ENCODE results near the gene EIF4G2.

Gene EIF4G2

GRCh38 chr11:10758957-10759356 lies 49.8 kb downstream of the EIF4G2 start:
- POLR2A ChIA-PET = interaction anchor here (0.8 kb wide), 1 partner anchor 8 kb away, joined by 4 read pairs; the partner anchor contains the start of gene CTR9

GRCh38 chr11:10752486-10752885 lies 56.2 kb downstream of the EIF4G2 start:
- no peak for DNase-seq (ENCODE audit: extremely low spot score)
- POLR2A ChIA-PET = interaction anchor here (1.9 kb wide), 1 partner anchor 57 kb away, joined by 12 read pairs; the partner anchor contains the start of gene EIF4G2
- TF ChIP-seq L3MBTL2 (conservative IDR thresholded peaks at IDR 0.05) (no peak), CTBP1 (IDR thresholded peaks at IDR 0.05; ENCODE audit: borderline replicate concordance) (no peak), FOXA1 (IDR thresholded peaks at IDR 0.05) (no peak), LEF1 (IDR thresholded peaks at IDR 0.05; ENCODE audit: borderline replicate concordance) (no peak), HDGF (IDR thresholded peaks at IDR 0.05; ENCODE audit: borderline replicate concordance) (no peak), NFRKB (IDR thresholded peaks at IDR 0.05) (no peak), FOXK2 (IDR thresholded peaks at IDR 0.05) (no peak), FOXM1 (IDR thresholded peaks at IDR 0.05; ENCODE audit: borderline replicate concordance) (no peak), BHLHE40 (IDR thresholded peaks at IDR 0.05; ENCODE audit: borderline replicate concordance) (no peak), TARDBP (IDR thresholded peaks at IDR 0.05) (no peak), ELF4 (IDR thresholded peaks at IDR 0.05) (no peak), ZNF384 (IDR thresholded peaks at IDR 0.05) (no peak)
- CTCF ChIA-PET = no interaction called here

More at GRCh38 chr11:10758957-10759356, 49.8 kb downstream of the EIF4G2 start:
- no peak for TF ChIP-seq ARNT (IDR thresholded peaks at IDR 0.05)
- TF ChIP-seq FOXA1 (IDR thresholded peaks at IDR 0.05) = no peak
- TF ChIP-seq SUZ12 (IDR thresholded peaks at IDR 0.05) = no peak
- TF ChIP-seq BHLHE40 (IDR thresholded peaks at IDR 0.05; ENCODE audit: borderline replicate concordance) = no peak
- TF ChIP-seq TARDBP (IDR thresholded peaks at IDR 0.05) = no peak
- TF ChIP-seq CTBP1 (IDR thresholded peaks at IDR 0.05; ENCODE audit: borderline replicate concordance) = no peak
- CTCF ChIA-PET = no interaction called here
- no peak for DNase-seq (ENCODE audit: extremely low spot score)

- CTCF ChIA-PET = no interaction called here
Measured at GRCh38 chr11:10752061-10752460, 56.7 kb downstream of the EIF4G2 start.

GRCh38 chr11:10751581-10751940 lies 57.2 kb downstream of the EIF4G2 start:
- CTCF ChIA-PET = no interaction called here
- TF ChIP-seq ARNT (IDR thresholded peaks at IDR 0.05) (no peak), FOXM1 (IDR thresholded peaks at IDR 0.05; ENCODE audit: borderline replicate concordance) (no peak), HDGF (IDR thresholded peaks at IDR 0.05; ENCODE audit: borderline replicate concordance) (no peak), ZNF384 (IDR thresholded peaks at IDR 0.05) (no peak), SP1 (IDR thresholded peaks at IDR 0.05) (no peak), FOXA1 (IDR thresholded peaks at IDR 0.05) (no peak), BHLHE40 (IDR thresholded peaks at IDR 0.05; ENCODE audit: borderline replicate concordance) (no peak), FOXK2 (IDR thresholded peaks at IDR 0.05) (no peak), SUZ12 (IDR thresholded peaks at IDR 0.05) (no peak), PKNOX1 (IDR thresholded peaks at IDR 0.05) (no peak), CTBP1 (IDR thresholded peaks at IDR 0.05; ENCODE audit: borderline replicate concordance) (no peak), LEF1 (IDR thresholded peaks at IDR 0.05; ENCODE audit: borderline replicate concordance) (no peak), TARDBP (IDR thresholded peaks at IDR 0.05) (no peak), NFRKB (IDR thresholded peaks at IDR 0.05) (no peak), L3MBTL2 (conservative IDR thresholded peaks at IDR 0.05) (no peak), ELF4 (IDR thresholded peaks at IDR 0.05) (no peak)
- no peak for DNase-seq (ENCODE audit: extremely low spot score)
- POLR2A ChIA-PET = interaction anchor here (0.8 to 1.9 kb wide), 8 partner anchors 8 to 146 kb away, joined by 3 to 12 read pairs (median 3); partner anchors contain the start of gene EIF4G2

More at GRCh38 chr11:10752061-10752460, 56.7 kb downstream of the EIF4G2 start:
- DNase-seq (ENCODE audit: extremely low spot score) = no peak
- TF ChIP-seq SP1 (IDR thresholded peaks at IDR 0.05) = no peak
- no peak for TF ChIP-seq ELF4 (IDR thresholded peaks at IDR 0.05)
- TF ChIP-seq PKNOX1 (IDR thresholded peaks at IDR 0.05) = peak; percentile 81
- no peak for TF ChIP-seq FOXA1 (IDR thresholded peaks at IDR 0.05)
- TF ChIP-seq FOXK2 (IDR thresholded peaks at IDR 0.05) = no peak
- no peak for TF ChIP-seq ZNF384 (IDR thresholded peaks at IDR 0.05)
- POLR2A ChIA-PET = interaction anchor here (1.9 kb wide), 1 partner anchor 57 kb away, joined by 12 read pairs; the partner anchor contains the start of gene EIF4G2

- TF ChIP-seq SP1 (IDR thresholded peaks at IDR 0.05) (no peak), L3MBTL2 (conservative IDR thresholded peaks at IDR 0.05) (peak; percentile 80), ELF4 (IDR thresholded peaks at IDR 0.05) (peak; percentile 62), FOXA1 (IDR thresholded peaks at IDR 0.05) (no peak), CTBP1 (IDR thresholded peaks at IDR 0.05; ENCODE audit: borderline replicate concordance) (no peak; the same call in 1 of the 2 replicates), FOXM1 (IDR thresholded peaks at IDR 0.05; ENCODE audit: borderline replicate concordance) (no peak), HDGF (IDR thresholded peaks at IDR 0.05; ENCODE audit: borderline replicate concordance) (no peak), TARDBP (IDR thresholded peaks at IDR 0.05) (no peak), ZNF384 (IDR thresholded peaks at IDR 0.05) (no peak), SUZ12 (IDR thresholded peaks at IDR 0.05) (no peak), LEF1 (IDR thresholded peaks at IDR 0.05; ENCODE audit: borderline replicate concordance) (no peak), BHLHE40 (IDR thresholded peaks at IDR 0.05; ENCODE audit: borderline replicate concordance) (no peak), ARNT (IDR thresholded peaks at IDR 0.05) (no peak), FOXK2 (IDR thresholded peaks at IDR 0.05) (no peak; the same call in 1 of the 2 replicates), PKNOX1 (IDR thresholded peaks at IDR 0.05) (peak; percentile 94), NFRKB (IDR thresholded peaks at IDR 0.05) (no peak)
- ChIA-PET POLR2A (interaction anchor here (0.7 to 1.9 kb wide), 9 partner anchors 8 to 145 kb away, joined by 3 to 12 read pairs (median 3); partner anchors contain the start of gene EIF4G2), CTCF (no interaction called here)
- DNase-seq (ENCODE audit: extremely low spot score) = peak; percentile 88
Measured at GRCh38 chr11:10750838-10751580, 57.7 kb downstream of the EIF4G2 start, which contains the start of gene CTR9. Gene CTR9 (plus strand): TSS chr11:10751246. CDS start chr11:10751413, 167 bp downstream.

Measured in HEK293T (cell line).